ENCODE measurements around the gene PGBD5. TPM values are rescaled to one million over a fixed set of nuclear protein-coding genes. Genes with fewer than 3 reads are reported as not detected.

The PGBD5 gene
- total RNA-seq, 2 experiments from 2014 or later, result not detected

- ChIA-PET POLR2A (interaction anchor here (0.6 kb wide), 1 partner anchor 1285 kb away, joined by 3 read pairs; no protein-coding TSS in a partner anchor), CTCF (ENCODE audit: unreplicated experiment) (no interaction called here)
Measured at GRCh38 chr1:230330157-230330556, 96.0 kb downstream of the PGBD5 start.

DNA sequence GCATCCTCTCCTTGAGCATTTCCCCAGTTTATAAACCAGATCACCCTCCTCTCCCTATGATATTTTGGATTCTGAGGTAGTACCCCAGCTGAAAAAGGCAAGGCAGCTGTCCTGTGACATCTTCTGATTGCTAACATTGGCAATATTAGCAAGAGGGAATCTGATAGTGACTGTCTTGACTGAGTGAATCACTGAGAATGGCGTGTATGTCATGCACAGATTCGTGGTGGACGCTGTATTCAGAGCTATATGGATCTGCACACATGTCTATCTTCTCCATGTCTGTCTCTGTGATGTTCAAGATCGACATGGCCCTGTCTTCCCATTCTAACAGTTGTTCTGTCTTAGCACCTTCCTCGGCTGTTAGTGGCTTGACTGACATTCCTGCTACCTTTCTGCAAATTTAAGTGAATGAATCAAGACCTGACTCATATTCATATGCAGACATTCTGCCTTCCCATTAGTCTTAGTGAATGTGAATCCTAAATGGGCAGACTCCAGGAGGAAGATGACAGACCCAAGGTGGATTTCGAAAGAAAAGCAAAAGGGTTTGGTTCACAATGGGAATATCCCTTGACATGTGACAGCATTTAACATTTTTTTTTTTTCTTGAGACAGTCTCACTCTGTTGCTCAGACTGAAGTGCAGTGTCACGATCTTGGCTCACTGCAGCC lies 97.7 kb downstream of the PGBD5 start:
- Histone ChIP-seq H3K4me2 (ENCODE audit: low read length) (no peak overlapping the region), H3K9me3 (ENCODE audit: low read length) (no peaks in the 10 kb centered on the region), H2AFZ (ENCODE audit: low read length) (no peak overlapping the region), H3K4me1 (ENCODE audit: insufficient read depth, low read length, poor library complexity, severe bottlenecking) (no peaks in the 10 kb centered on the region), H3K36me3 (ENCODE audit: insufficient read depth, low read length) (no peaks in the 10 kb centered on the region), H4K20me1 (ENCODE audit: insufficient read depth, low read length) (no peaks in the 10 kb centered on the region), H3K9me2 (ENCODE audit: insufficient read depth, low read length) (no peaks in the 10 kb centered on the region), H3K79me2 (ENCODE audit: insufficient read depth, low read depth, low read length) (no peaks in the 10 kb centered on the region), H3K27ac (ENCODE audit: low read depth, low read length, poor library complexity, severe bottlenecking) (no peak overlapping the region), H3K4me3 (ENCODE audit: low read depth, low read length, poor library complexity, severe bottlenecking) (no peak overlapping the region)
- TF ChIP-seq EZH2phosphoT487 (IDR thresholded peaks at IDR 0.05; ENCODE audit: borderline replicate concordance, low read depth, low read length), result no peak
- no peak for TF ChIP-seq CTCF (conservative IDR thresholded peaks at IDR 0.05; ENCODE audit: low read length)
- no peak for DNase-seq (ENCODE audit: low spot score)
- intact Hi-C loops (cut with micrococcal nuclease; ENCODE audit: unreplicated experiment), result no loop called here
- BruUV-seq (replicated peaks), result no TSS peak
- POLR2A ChIA-PET, result interaction anchor here (0.6 kb wide), 1 partner anchor 419 kb away, joined by 4 read pairs; no protein-coding TSS in a partner anchor
- CTCF ChIA-PET (ENCODE audit: unreplicated experiment), result no interaction called here

More at GRCh38 chr1:230330157-230330556, 96.0 kb downstream of the PGBD5 start:
- no peaks in the 10 kb centered on the region for H3K79me2 ChIP-seq (ENCODE audit: insufficient read depth, low read depth, low read length)
- H3K4me1 ChIP-seq (ENCODE audit: insufficient read depth, low read length, poor library complexity, severe bottlenecking), result no peaks in the 10 kb centered on the region
- no peaks in the 10 kb centered on the region for H4K20me1 ChIP-seq (ENCODE audit: insufficient read depth, low read length)
- BruUV-seq (replicated peaks), result no TSS peak
- H2AFZ ChIP-seq (ENCODE audit: low read length), result no peak overlapping the region
- no peaks in the 10 kb centered on the region for H3K36me3 ChIP-seq (ENCODE audit: insufficient read depth, low read length)
- no peaks in the 10 kb centered on the region for H3K9me3 ChIP-seq (ENCODE audit: low read length)
- no peak overlapping the region for H3K4me2 ChIP-seq (ENCODE audit: low read length)
- TF ChIP-seq CTCF (conservative IDR thresholded peaks at IDR 0.05; ENCODE audit: low read length) (no peak), EZH2phosphoT487 (IDR thresholded peaks at IDR 0.05; ENCODE audit: borderline replicate concordance, low read depth, low read length) (no peak)
- DNase-seq (ENCODE audit: low spot score), result no peak
- no peaks in the 10 kb centered on the region for H3K9me2 ChIP-seq (ENCODE audit: insufficient read depth, low read length)
- no peak overlapping the region for H3K4me3 ChIP-seq (ENCODE audit: low read depth, low read length, poor library complexity, severe bottlenecking)
- intact Hi-C loops (cut with micrococcal nuclease; ENCODE audit: unreplicated experiment), result no loop called here
- H3K27ac ChIP-seq (ENCODE audit: low read depth, low read length, poor library complexity, severe bottlenecking), result no peak overlapping the region

DNA sequence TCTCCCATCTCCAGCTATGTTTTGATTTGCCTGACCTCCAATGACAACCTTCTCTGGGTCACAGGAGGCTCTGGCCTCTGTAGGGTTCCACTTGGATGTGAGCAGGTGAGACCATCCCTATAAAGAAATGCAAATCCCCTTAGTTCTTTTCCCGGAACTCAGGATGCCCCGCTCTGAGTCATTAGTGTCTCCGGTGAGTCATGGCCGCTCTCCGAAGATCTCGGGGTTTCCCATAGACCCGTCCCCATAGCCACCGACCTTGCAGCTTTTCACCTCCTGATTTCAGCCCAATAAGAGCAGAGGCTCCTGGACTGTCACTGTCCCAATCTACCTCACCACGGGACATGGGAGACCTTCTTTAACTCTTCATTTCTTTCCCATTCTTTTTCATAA lies 98.2 kb downstream of the PGBD5 start:
- CTCF ChIA-PET (ENCODE audit: unreplicated experiment), result no interaction called here

More for the DNA sequence above, 98.2 kb downstream of the PGBD5 start:
- Histone ChIP-seq H3K27ac (ENCODE audit: low read depth, low read length, poor library complexity, severe bottlenecking) (no peak overlapping the region), H3K36me3 (ENCODE audit: insufficient read depth, low read length) (no peaks in the 10 kb centered on the region), H4K20me1 (ENCODE audit: insufficient read depth, low read length) (no peaks in the 10 kb centered on the region), H3K9me2 (ENCODE audit: insufficient read depth, low read length) (no peaks in the 10 kb centered on the region), H3K4me2 (ENCODE audit: low read length) (no peak overlapping the region), H3K4me3 (ENCODE audit: low read depth, low read length, poor library complexity, severe bottlenecking) (no peak overlapping the region), H3K79me2 (ENCODE audit: insufficient read depth, low read depth, low read length) (no peaks in the 10 kb centered on the region), H3K4me1 (ENCODE audit: insufficient read depth, low read length, poor library complexity, severe bottlenecking) (no peaks in the 10 kb centered on the region), H2AFZ (ENCODE audit: low read length) (no peak overlapping the region), H3K9me3 (ENCODE audit: low read length) (no peaks in the 10 kb centered on the region)
- DNase-seq (ENCODE audit: low spot score), result no peak
- POLR2A ChIA-PET, result no interaction called here
- no TSS peak for BruUV-seq (replicated peaks)
- TF ChIP-seq EZH2phosphoT487 (IDR thresholded peaks at IDR 0.05; ENCODE audit: borderline replicate concordance, low read depth, low read length) (no peak), CTCF (conservative IDR thresholded peaks at IDR 0.05; ENCODE audit: low read length) (no peak)
- intact Hi-C loops (cut with micrococcal nuclease; ENCODE audit: unreplicated experiment), result no loop called here

All from OCI-LY7 (cell line).